OCI-LY7 (cell line): Measurements from ENCODE around the gene ATP9B.

ENCODE experiments used
- EZH2phosphoT487 ChIP-seq: fragments of 200-600 bp; sonication (generic); IDR thresholded peaks from 2 replicates; pipeline ENCODE4 v1.6.1; 2018; ENCODE audit warnings: low read depth, borderline replicate concordance, mild to moderate bottlenecking, mixed run types, antibody characterized with exemption, low read length, moderate library complexity, mixed read lengths
- TF ChIP-seq, protein P1 (sequence below): fragments of 200-600 bp; sonication (generic); conservative IDR thresholded peaks from 2 replicates; pipeline ENCODE4 v1.5.1; 2014; ENCODE audit warnings: mild to moderate bottlenecking, antibody characterized with exemption, low read length, moderate library complexity, mixed read lengths

DNA sequence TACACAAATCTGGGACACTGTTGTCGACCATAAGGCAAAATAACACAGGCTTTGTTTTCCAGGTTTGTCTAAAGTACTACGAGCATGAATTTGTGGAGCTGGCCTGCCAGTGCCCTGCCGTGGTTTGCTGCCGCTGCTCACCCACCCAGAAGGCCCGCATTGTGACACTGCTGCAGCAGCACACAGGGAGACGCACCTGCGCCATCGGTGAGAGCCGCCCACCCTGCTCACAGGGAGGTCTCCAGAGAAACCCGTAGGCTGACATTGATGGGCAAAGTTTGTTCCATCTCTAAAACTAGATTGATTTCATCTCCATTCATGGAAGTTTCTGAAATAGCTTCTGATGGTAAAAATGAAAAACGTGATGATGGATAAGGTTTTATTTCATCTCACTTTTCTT, 276.2 kb downstream of the ATP9B start:
- TF ChIP-seq, protein P1, sequence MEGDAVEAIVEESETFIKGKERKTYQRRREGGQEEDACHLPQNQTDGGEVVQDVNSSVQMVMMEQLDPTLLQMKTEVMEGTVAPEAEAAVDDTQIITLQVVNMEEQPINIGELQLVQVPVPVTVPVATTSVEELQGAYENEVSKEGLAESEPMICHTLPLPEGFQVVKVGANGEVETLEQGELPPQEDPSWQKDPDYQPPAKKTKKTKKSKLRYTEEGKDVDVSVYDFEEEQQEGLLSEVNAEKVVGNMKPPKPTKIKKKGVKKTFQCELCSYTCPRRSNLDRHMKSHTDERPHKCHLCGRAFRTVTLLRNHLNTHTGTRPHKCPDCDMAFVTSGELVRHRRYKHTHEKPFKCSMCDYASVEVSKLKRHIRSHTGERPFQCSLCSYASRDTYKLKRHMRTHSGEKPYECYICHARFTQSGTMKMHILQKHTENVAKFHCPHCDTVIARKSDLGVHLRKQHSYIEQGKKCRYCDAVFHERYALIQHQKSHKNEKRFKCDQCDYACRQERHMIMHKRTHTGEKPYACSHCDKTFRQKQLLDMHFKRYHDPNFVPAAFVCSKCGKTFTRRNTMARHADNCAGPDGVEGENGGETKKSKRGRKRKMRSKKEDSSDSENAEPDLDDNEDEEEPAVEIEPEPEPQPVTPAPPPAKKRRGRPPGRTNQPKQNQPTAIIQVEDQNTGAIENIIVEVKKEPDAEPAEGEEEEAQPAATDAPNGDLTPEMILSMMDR: no peak
- no peak for TF ChIP-seq EZH2phosphoT487
